SU-DHL-6 (cell line): ENCODE data around the gene HTD2.

ENCODE experiments used
- H2AFZ ChIP-seq: fragments of 200-600 bp; sonication (generic); 2 replicates; pipeline ENCODE4 v1.6.1; 2014; ENCODE audit warnings: low read depth, mild to moderate bottlenecking, moderate library complexity, mixed read lengths, antibody characterized with exemption, low read length; ENCODE audit not compliant: severe bottlenecking
- H3F3A ChIP-seq: fragments of 200-600 bp; shearing (Covaris generic); 2 replicates; pipeline ENCODE4 v1.6.0; 2016; ENCODE audit warnings: antibody characterized with exemption, mild to moderate bottlenecking; ENCODE audit not compliant: insufficient read depth
- H3K27ac ChIP-seq: fragments of 200-600 bp; sonication (generic); 2 replicates; pipeline ENCODE4 v1.5.1; 2016; ENCODE audit warnings: low read depth, mild to moderate bottlenecking, low read length, moderate library complexity, mixed read lengths
- H3K27me3 ChIP-seq: fragments of 200-600 bp; sonication (generic), shearing (Covaris generic); 2 replicates; pipeline ENCODE4 v1.6.0; 2014; ENCODE audit warnings: mild to moderate bottlenecking, low read length
- H3K36me3 ChIP-seq: fragments of 200-600 bp; sonication (generic); 2 replicates; pipeline ENCODE4 v1.6.1; 2014; ENCODE audit warnings: mild to moderate bottlenecking, low read length, mixed read lengths
- H3K4me2 ChIP-seq: fragments of 300-600, 200-600 bp; shearing (Covaris generic), sonication (generic); 2 replicates; pipeline ENCODE4 v1.6.0; 2014; ENCODE audit warnings: low read length, low read depth, mild to moderate bottlenecking; ENCODE audit not compliant: poor library complexity, severe bottlenecking
- H3K4me3 ChIP-seq: fragments of 200-600 bp; sonication (generic); 2 replicates; pipeline ENCODE4 v1.5.1; 2014; ENCODE audit warnings: antibody characterized with exemption, low read length, mild to moderate bottlenecking, mixed read lengths; ENCODE audit not compliant: insufficient read depth, poor library complexity, severe bottlenecking
- H3K79me2 ChIP-seq: fragments of 200-600 bp; sonication (generic); 2 replicates; pipeline ENCODE4 v1.6.1; 2014; ENCODE audit warnings: mild to moderate bottlenecking, low read length, moderate library complexity; ENCODE audit not compliant: insufficient read depth
- H3K9ac ChIP-seq: fragments of 200-600 bp; sonication (generic); 2 replicates; pipeline ENCODE4 v1.7.0; 2014; ENCODE audit warnings: mild to moderate bottlenecking, low read length
- H3K9me2 ChIP-seq: fragments of 200-600 bp; sonication (generic); replicated peaks from 2 replicates; pipeline ENCODE4 v1.6.1; 2014; ENCODE audit warnings: low read length; ENCODE audit not compliant: insufficient read depth
- H3K9me3 ChIP-seq: fragments of 200-600 bp; sonication (generic); 2 replicates; pipeline ENCODE4 v1.6.1; 2014; ENCODE audit warnings: low read length, mixed read lengths; ENCODE audit not compliant: insufficient read depth
- H4K20me1 ChIP-seq: fragments of 200-600 bp; sonication (generic); 2 replicates; pipeline ENCODE4 v1.6.1; 2014; ENCODE audit warnings: low read depth, mild to moderate bottlenecking, antibody characterized with exemption, low read length, moderate library complexity, mixed read lengths
- EZH2phosphoT487 ChIP-seq: fragments of 200-600 bp; sonication (generic), shearing (Covaris generic); conservative IDR thresholded peaks from 2 replicates; pipeline ENCODE4 v1.6.1; 2018; ENCODE audit warnings: mild to moderate bottlenecking, antibody characterized with exemption, low read length, moderate library complexity, mixed read lengths
- TF ChIP-seq, protein P1 (sequence below): fragments of 200-600 bp; sonication (generic); IDR thresholded peaks from one replicate; pipeline ENCODE4 v1.5.1; 2017; ENCODE audit warnings: antibody characterized with exemption, mild to moderate bottlenecking, low read length, moderate library complexity; ENCODE audit not compliant: insufficient read depth, poor library complexity, severe bottlenecking

Gene HTD2

DNA sequence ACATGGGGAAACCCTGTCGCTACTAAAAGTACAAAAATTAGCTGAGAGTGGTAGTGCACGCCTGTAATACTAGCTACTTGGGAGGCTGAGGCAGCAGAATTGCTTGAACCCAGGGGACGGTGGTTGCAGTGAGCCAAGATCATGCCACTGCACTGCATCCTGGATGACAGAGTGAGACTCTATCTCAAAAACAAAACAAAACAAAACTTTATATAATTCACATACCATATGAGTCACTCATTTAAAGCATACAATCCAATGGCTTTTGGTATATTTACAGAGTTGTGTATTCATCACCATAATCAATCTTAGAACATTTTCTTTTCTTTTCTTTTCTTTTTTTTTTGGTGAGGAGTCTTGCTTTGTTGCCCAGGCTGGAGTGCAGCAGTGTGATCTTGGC is 35.1 kb downstream of the HTD2 start:
- Histone ChIP-seq H3K9me3 (no peaks in the 10 kb centered on the region), H3F3A (peaks cover 87% of the 10 kb centered on the region), H3K79me2 (peaks cover 81% of the 10 kb centered on the region), H3K4me3 (no peak overlapping the region), H4K20me1 (no peaks in the 10 kb centered on the region), H2AFZ (no peak overlapping the region), H3K4me2 (peak overlapping the region; percentile 63), H3K9ac (peak overlapping the region; percentile 53), H3K27me3 (no peaks in the 10 kb centered on the region), H3K9me2 (no peaks in the 10 kb centered on the region), H3K36me3 (peaks cover 9% of the 10 kb centered on the region; the same call in 1 of the 2 replicates), H3K27ac (peak overlapping the region; percentile 98)
- no peak for TF ChIP-seq EZH2phosphoT487
- TF ChIP-seq, protein P1, sequence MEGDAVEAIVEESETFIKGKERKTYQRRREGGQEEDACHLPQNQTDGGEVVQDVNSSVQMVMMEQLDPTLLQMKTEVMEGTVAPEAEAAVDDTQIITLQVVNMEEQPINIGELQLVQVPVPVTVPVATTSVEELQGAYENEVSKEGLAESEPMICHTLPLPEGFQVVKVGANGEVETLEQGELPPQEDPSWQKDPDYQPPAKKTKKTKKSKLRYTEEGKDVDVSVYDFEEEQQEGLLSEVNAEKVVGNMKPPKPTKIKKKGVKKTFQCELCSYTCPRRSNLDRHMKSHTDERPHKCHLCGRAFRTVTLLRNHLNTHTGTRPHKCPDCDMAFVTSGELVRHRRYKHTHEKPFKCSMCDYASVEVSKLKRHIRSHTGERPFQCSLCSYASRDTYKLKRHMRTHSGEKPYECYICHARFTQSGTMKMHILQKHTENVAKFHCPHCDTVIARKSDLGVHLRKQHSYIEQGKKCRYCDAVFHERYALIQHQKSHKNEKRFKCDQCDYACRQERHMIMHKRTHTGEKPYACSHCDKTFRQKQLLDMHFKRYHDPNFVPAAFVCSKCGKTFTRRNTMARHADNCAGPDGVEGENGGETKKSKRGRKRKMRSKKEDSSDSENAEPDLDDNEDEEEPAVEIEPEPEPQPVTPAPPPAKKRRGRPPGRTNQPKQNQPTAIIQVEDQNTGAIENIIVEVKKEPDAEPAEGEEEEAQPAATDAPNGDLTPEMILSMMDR, result no peak

DNA sequence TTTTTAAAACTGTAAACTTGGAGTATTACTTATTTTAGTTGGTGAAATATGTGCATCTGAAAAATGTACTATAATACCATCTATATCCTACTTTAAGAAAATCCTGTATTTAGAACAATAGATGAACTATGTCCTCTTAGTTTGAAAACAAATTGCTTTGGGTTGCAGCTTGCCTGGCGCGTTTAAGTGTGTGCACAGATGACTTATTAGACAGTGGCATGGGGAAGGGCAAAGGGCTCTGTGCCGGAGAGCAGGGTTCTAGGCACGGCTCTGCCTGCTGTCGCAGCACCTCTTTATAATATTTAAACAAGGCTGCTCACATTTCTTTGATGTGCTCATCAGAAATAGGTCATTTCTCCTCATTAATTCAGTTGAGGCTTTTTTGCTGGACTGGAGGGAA is 36.4 kb downstream of the HTD2 start:
- peak overlapping the region; percentile 98 for H3K27ac ChIP-seq
- H3F3A ChIP-seq, result peaks cover 84% of the 10 kb centered on the region
- H3K4me2 ChIP-seq, result peak overlapping the region; percentile 63
- peak overlapping the region; percentile 53 for H3K9ac ChIP-seq
- peaks cover 80% of the 10 kb centered on the region for H3K79me2 ChIP-seq
- no peak for TF ChIP-seq EZH2phosphoT487
- TF ChIP-seq, protein P1, result no peak
- H3K9me2 ChIP-seq, result no peaks in the 10 kb centered on the region
- no peak overlapping the region for H3K4me3 ChIP-seq
- H3K9me3 ChIP-seq, result no peaks in the 10 kb centered on the region
- no peak overlapping the region for H2AFZ ChIP-seq
- H3K27me3 ChIP-seq, result no peaks in the 10 kb centered on the region
- H4K20me1 ChIP-seq, result no peaks in the 10 kb centered on the region
- H3K36me3 ChIP-seq, result peaks cover 4% of the 10 kb centered on the region; the same call in 1 of the 2 replicates

DNA sequence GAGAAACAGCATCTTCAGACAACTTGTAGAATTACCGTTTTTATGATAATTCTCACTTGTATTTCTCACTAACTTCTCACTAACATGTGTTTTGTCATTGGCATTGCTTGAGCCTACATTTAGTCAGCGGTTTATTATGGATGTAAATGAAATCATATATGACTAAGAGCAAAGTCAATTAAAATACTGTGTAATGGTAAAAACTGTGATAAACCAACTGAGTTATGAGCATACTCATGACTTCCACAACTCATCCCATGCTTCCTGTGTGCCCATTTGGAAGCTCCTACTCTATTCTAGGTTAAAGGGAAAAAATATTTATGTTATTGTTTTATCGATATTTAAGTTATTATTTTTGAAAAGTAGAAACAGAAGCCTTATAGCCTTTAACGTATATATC is 39.1 kb downstream of the HTD2 start:
- peak overlapping the region; percentile 63 for H3K4me2 ChIP-seq
- H3K9me3 ChIP-seq, result no peaks in the 10 kb centered on the region
- no peaks in the 10 kb centered on the region for H3K36me3 ChIP-seq
- peaks cover 85% of the 10 kb centered on the region for H3F3A ChIP-seq
- H3K4me3 ChIP-seq, result no peak overlapping the region
- peaks cover 76% of the 10 kb centered on the region for H3K79me2 ChIP-seq
- H3K27me3 ChIP-seq, result no peaks in the 10 kb centered on the region
- H4K20me1 ChIP-seq, result no peaks in the 10 kb centered on the region
- H3K9me2 ChIP-seq, result no peaks in the 10 kb centered on the region
- H2AFZ ChIP-seq, result no peak overlapping the region
- TF ChIP-seq, protein P1, result no peak
- peak overlapping the region; percentile 98 for H3K27ac ChIP-seq
- H3K9ac ChIP-seq, result peak overlapping the region; percentile 53
